Thoracic aorta (tissue), 2 donors: ENCODE data around the gene MRPL41. TPM values are rescaled to one million over a fixed set of nuclear protein-coding genes. Genes with fewer than 3 reads are reported as not detected.
"Not testable (repeated sequence)": the region's sequence is repeated elsewhere in the genome, so short reads cannot be mapped to it uniquely, and the experiment has no call there.

Experiments used
- ATAC-seq: fragments of 150-250 bp; one replicate; pipeline ENCODE4 v1.8.0; 2017; ENCODE audit warnings: low read depth; ENCODE audit not compliant: insufficient number of reproducible peaks, low FRiP score
- DNase-seq: peaks from one replicate; pipeline ENCODE4 v3.0.0-alpha.2; 2020; ENCODE audit warnings: low spot score
- H3K27ac ChIP-seq, 2 donors: fragments of 200-600 bp; sonication (generic); 1 replicate in 1 of 2; 2 replicates in 1 of 2; pipeline ENCODE4 v1.5.1; 2016; ENCODE audit warnings: mild to moderate bottlenecking in 2 of 2, moderate library complexity in 2 of 2
- H3K27me3 ChIP-seq: fragments of 200-600 bp; sonication (generic); replicated peaks from 2 replicates; pipeline ENCODE4 v1.6.0; 2016; ENCODE audit warnings: mild to moderate bottlenecking; ENCODE audit not compliant: insufficient read depth
- H3K36me3 ChIP-seq: fragments of 200-600 bp; sonication (generic); one replicate; pipeline ENCODE4 v1.5.1; 2016
- H3K4me1 ChIP-seq, 2 donors: fragments of 200-600 bp; sonication (generic); 1 replicate in 1 of 2; 2 replicates in 1 of 2; pipeline versions ENCODE4 v1.5.1 to v1.6.0; 2016; ENCODE audit warnings: low read depth in 2 of 2, mild to moderate bottlenecking in 1 of 2; ENCODE audit not compliant: control insufficient read depth in 1 of 2
- H3K4me3 ChIP-seq: fragments of 200-600 bp; sonication (generic); 2 replicates; pipeline ENCODE4 v1.5.1; 2016; ENCODE audit warnings: mild to moderate bottlenecking
- H3K9me3 ChIP-seq: fragments of 200-600 bp; sonication (generic); 2 replicates; pipeline ENCODE4 v1.5.1; 2016
- CTCF ChIP-seq: fragments of 200-600 bp; sonication (generic); IDR thresholded peaks from one replicate; pipeline ENCODE4 v1.5.1; 2019; ENCODE audit warnings: antibody characterized with exemption
- total RNA-seq, 2 donors: library from RNA; depleted of rRNA; stranded (reverse); fragments of >200 nt; gene quantifications; one replicate each; pipeline versions ENCODE4 v1.1.0 to v1.2.3, GENCODE V29; 2016

The MRPL41 gene
- total RNA-seq, 2 donors from 2014 or later = 23.5 to 54.3 TPM

- no peak overlapping the region for H3K27ac ChIP-seq
- ATAC-seq = no peak
- no peaks in the 10 kb centered on the region for H3K4me1 ChIP-seq
- H3K36me3 ChIP-seq = peaks cover 7% of the 10 kb centered on the region
- no peaks in the 10 kb centered on the region for H3K27me3 ChIP-seq
- DNase-seq = no peak
- no peak overlapping the region for H3K4me3 ChIP-seq
- no peak for TF ChIP-seq CTCF
- no peaks in the 10 kb centered on the region for H3K9me3 ChIP-seq
Measured at GRCh38 chr9:137524981-137525317, 26.7 kb upstream of the MRPL41 start.

GRCh38 chr9:137530331-137530730, 21.3 kb upstream of the MRPL41 start:
- Histone ChIP-seq H3K27ac (no peak overlapping the region), H3K4me1 (peaks cover 0 to 8% of the 10 kb centered on the region in 2 donors), H3K4me3 (no peak overlapping the region), H3K27me3 (no peaks in the 10 kb centered on the region), H3K9me3 (no peaks in the 10 kb centered on the region), H3K36me3 (no peaks in the 10 kb centered on the region)
- TF ChIP-seq CTCF = no peak
- no peak for ATAC-seq
- DNase-seq = no peak

- no peak for ATAC-seq
- no peak for DNase-seq
- Histone ChIP-seq H3K9me3 (no peaks in the 10 kb centered on the region), H3K27ac (no peak overlapping the region), H3K4me1 (peaks cover 0 to 8% of the 10 kb centered on the region in 2 donors), H3K27me3 (no peaks in the 10 kb centered on the region), H3K4me3 (no peak overlapping the region), H3K36me3 (no peaks in the 10 kb centered on the region)
- TF ChIP-seq CTCF = no peak
Measured at GRCh38 chr9:137531099-137531765, 20.4 kb upstream of the MRPL41 start.

GRCh38 chr9:137532891-137533468, 18.7 kb upstream of the MRPL41 start:
- H3K9me3 ChIP-seq, ATAC-seq, H3K4me3 ChIP-seq, DNase-seq, H3K27me3 ChIP-seq, H3K36me3 ChIP-seq, H3K27ac ChIP-seq, H3K4me1 ChIP-seq: not testable (repeated sequence)

GRCh38 chr9:137534256-137535119, 17.2 kb upstream of the MRPL41 start:
- H3K4me1 ChIP-seq = peaks cover 0 to 8% of the 10 kb centered on the region in 2 donors
- DNase-seq (no peak), ATAC-seq (peak; percentile 65)
- no peaks in the 10 kb centered on the region for H3K9me3 ChIP-seq
- no peaks in the 10 kb centered on the region for H3K27me3 ChIP-seq
- no peak overlapping the region for H3K27ac ChIP-seq
- TF ChIP-seq CTCF = peak; percentile 52
- H3K36me3 ChIP-seq = peaks cover 3% of the 10 kb centered on the region
- H3K4me3 ChIP-seq = no peak overlapping the region
